ENCODE data around the gene SNX13.

- TF ChIP-seq, protein P1, sequence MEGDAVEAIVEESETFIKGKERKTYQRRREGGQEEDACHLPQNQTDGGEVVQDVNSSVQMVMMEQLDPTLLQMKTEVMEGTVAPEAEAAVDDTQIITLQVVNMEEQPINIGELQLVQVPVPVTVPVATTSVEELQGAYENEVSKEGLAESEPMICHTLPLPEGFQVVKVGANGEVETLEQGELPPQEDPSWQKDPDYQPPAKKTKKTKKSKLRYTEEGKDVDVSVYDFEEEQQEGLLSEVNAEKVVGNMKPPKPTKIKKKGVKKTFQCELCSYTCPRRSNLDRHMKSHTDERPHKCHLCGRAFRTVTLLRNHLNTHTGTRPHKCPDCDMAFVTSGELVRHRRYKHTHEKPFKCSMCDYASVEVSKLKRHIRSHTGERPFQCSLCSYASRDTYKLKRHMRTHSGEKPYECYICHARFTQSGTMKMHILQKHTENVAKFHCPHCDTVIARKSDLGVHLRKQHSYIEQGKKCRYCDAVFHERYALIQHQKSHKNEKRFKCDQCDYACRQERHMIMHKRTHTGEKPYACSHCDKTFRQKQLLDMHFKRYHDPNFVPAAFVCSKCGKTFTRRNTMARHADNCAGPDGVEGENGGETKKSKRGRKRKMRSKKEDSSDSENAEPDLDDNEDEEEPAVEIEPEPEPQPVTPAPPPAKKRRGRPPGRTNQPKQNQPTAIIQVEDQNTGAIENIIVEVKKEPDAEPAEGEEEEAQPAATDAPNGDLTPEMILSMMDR (IDR thresholded peaks at IDR 0.05; ENCODE audit: low read depth, low read length), result no peak
- TF ChIP-seq, protein P2, sequence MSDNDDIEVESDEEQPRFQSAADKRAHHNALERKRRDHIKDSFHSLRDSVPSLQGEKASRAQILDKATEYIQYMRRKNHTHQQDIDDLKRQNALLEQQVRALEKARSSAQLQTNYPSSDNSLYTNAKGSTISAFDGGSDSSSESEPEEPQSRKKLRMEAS (IDR thresholded peaks at IDR 0.05; ENCODE audit: low read depth, low read length), result no peak
- TF ChIP-seq POLR2A (IDR thresholded peaks at IDR 0.05; ENCODE audit: extremely low read depth, insufficient read length) (no peak), MYC (IDR thresholded peaks at IDR 0.05; ENCODE audit: low read depth, low read length) (no peak)
Measured at GRCh38 chr7:17814058-17814457, 126.2 kb downstream of the SNX13 start.
